Osteoblast (primary cell): ENCODE data around the gene ZC3H13. TPM values are rescaled to one million over a fixed set of nuclear protein-coding genes. Genes with fewer than 3 reads are reported as not detected.

Experiments used
- DNase-seq: peaks from one replicate; pipeline ENCODE4 v3.0.0; 2011; ENCODE audit warnings: low spot score, mixed read lengths; ENCODE audit not compliant: insufficient read length; ENCODE audit errors: missing footprints
- H2AFZ ChIP-seq: 2 replicates; pipeline ENCODE4 v1.6.0; 2011; ENCODE audit warnings: mild to moderate bottlenecking, low read length
- H3K27ac ChIP-seq: 2 replicates; pipeline ENCODE4 v1.5.1; 2011; ENCODE audit warnings: mild to moderate bottlenecking, low read depth, low read length, moderate library complexity
- H3K27me3 ChIP-seq: 2 replicates; pipeline ENCODE4 v1.6.0; 2012; ENCODE audit warnings: mild to moderate bottlenecking, control low read depth, inconsistent platforms, low read length, moderate library complexity; ENCODE audit not compliant: insufficient read depth
- H3K36me3 ChIP-seq: 2 replicates; pipeline ENCODE4 v1.5.1; 2011; ENCODE audit warnings: mild to moderate bottlenecking, low read length, control low read depth, moderate library complexity; ENCODE audit not compliant: insufficient read depth
- H3K4me1 ChIP-seq: 2 replicates; pipeline ENCODE4 v1.5.1; 2011; ENCODE audit warnings: mild to moderate bottlenecking, low read length, control low read depth, moderate library complexity; ENCODE audit not compliant: insufficient read depth
- H3K4me2 ChIP-seq: 2 replicates; pipeline ENCODE4 v1.6.0; 2011; ENCODE audit warnings: mild to moderate bottlenecking, low read length; ENCODE audit not compliant: insufficient read depth
- H3K4me3 ChIP-seq: fragments of 200-600 bp; sonication (generic); 3 replicates; pipeline ENCODE4 v1.5.1; 2012; ENCODE audit warnings: mild to moderate bottlenecking, low read length, inconsistent platforms; ENCODE audit not compliant: insufficient read depth
- H3K79me2 ChIP-seq: 2 replicates; pipeline ENCODE4 v1.6.0; 2012; ENCODE audit warnings: mild to moderate bottlenecking, low read length, control low read depth, inconsistent platforms; ENCODE audit not compliant: insufficient read depth
- H3K9me3 ChIP-seq: 2 replicates; pipeline ENCODE4 v1.5.1; 2011; ENCODE audit warnings: low read depth, low read length, control low read depth
- H4K20me1 ChIP-seq: 2 replicates; pipeline ENCODE4 v1.6.0; 2012; ENCODE audit warnings: mild to moderate bottlenecking, low read length, control low read depth; ENCODE audit not compliant: insufficient read depth
- total RNA-seq: library from RNA; depleted of rRNA; stranded (reverse); fragments of >200 nt; gene quantifications from 2 replicates; pipeline ENCODE4 v1.2.3, GENCODE V29; 2012
- TF ChIP-seq, protein P1 (sequence below): IDR thresholded peaks from 2 replicates; pipeline ENCODE4 v1.5.1; 2011; ENCODE audit warnings: mild to moderate bottlenecking, low read depth, low read length, moderate library complexity; ENCODE audit errors: extremely low read depth

ZC3H13 gene
- total RNA-seq, 1 donor, result 19.5 TPM

DNA sequence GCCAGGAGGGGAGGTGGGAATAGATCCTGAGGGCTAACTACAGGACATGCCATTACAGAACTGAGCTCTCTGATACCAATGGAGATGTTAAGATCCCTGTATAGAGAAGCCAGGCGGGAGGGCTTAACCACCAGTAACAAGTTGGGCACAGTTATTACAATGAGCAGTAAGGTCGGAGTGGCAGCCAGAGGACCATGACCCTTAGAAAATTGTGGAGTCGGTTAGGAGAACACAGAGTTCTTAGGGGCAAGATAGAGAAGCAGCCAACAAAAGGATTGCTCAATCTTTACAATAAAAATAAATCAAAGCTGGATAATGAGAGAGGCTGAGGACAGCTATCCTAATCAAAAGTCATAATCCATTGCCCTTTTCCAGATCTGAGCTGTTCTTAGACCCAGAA is 41.9 kb upstream of the ZC3H13 start:
- Histone ChIP-seq H3K9me3 (no peaks in the 10 kb centered on the region), H3K4me2 (no peak overlapping the region), H3K27ac (no peak overlapping the region), H3K4me3 (no peak overlapping the region), H2AFZ (no peak overlapping the region), H4K20me1 (no peaks in the 10 kb centered on the region), H3K4me1 (no peaks in the 10 kb centered on the region), H3K27me3 (peaks cover 4% of the 10 kb centered on the region), H3K36me3 (no peaks in the 10 kb centered on the region), H3K79me2 (no peaks in the 10 kb centered on the region)
- DNase-seq, result no peak
- TF ChIP-seq, protein P1, sequence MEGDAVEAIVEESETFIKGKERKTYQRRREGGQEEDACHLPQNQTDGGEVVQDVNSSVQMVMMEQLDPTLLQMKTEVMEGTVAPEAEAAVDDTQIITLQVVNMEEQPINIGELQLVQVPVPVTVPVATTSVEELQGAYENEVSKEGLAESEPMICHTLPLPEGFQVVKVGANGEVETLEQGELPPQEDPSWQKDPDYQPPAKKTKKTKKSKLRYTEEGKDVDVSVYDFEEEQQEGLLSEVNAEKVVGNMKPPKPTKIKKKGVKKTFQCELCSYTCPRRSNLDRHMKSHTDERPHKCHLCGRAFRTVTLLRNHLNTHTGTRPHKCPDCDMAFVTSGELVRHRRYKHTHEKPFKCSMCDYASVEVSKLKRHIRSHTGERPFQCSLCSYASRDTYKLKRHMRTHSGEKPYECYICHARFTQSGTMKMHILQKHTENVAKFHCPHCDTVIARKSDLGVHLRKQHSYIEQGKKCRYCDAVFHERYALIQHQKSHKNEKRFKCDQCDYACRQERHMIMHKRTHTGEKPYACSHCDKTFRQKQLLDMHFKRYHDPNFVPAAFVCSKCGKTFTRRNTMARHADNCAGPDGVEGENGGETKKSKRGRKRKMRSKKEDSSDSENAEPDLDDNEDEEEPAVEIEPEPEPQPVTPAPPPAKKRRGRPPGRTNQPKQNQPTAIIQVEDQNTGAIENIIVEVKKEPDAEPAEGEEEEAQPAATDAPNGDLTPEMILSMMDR, result no peak

DNA sequence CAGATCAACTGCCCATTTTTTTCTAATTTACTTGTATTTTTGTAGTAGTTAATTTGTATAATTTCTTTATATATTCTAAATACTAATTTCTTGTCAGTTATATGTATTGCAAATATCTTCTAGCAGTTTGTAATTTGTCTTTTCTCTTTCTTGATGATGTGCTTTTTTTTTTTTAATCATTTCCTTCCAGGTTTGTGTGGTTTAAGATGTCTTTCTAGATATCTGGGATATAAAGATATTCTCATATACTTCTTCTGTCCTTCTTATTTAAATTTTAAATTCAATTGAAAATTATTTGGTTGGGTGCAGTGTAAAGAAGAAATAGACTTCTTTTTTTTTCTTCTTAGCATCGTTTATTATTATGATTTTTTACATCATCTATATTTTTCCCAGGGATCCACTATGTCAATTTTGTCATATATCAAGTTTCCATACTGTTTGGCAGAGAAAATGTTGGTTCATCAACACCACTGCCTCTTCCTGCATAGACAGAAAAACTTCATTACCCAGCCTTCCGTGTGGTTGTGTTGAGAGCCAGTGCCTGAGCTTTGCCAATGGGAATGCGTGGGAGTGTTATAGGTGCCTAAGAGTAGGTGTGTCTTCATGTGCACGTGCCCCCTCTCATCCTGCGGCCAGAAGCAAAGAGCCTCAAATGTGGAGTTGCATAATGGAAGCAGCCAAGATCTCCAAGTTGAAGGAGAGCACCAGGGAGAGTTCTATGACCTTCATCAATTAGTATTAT is 36.4 kb upstream of the ZC3H13 start:
- H3K27ac ChIP-seq, result no peak overlapping the region
- no peaks in the 10 kb centered on the region for H3K9me3 ChIP-seq
- DNase-seq, result no peak
- TF ChIP-seq, protein P1, result no peak
- H2AFZ ChIP-seq, result no peak overlapping the region
- no peak overlapping the region for H3K4me3 ChIP-seq
- no peaks in the 10 kb centered on the region for H4K20me1 ChIP-seq
- H3K79me2 ChIP-seq, result no peaks in the 10 kb centered on the region
- no peaks in the 10 kb centered on the region for H3K4me1 ChIP-seq
- peaks cover 4% of the 10 kb centered on the region for H3K27me3 ChIP-seq
- H3K36me3 ChIP-seq, result no peaks in the 10 kb centered on the region
- no peak overlapping the region for H3K4me2 ChIP-seq

DNA sequence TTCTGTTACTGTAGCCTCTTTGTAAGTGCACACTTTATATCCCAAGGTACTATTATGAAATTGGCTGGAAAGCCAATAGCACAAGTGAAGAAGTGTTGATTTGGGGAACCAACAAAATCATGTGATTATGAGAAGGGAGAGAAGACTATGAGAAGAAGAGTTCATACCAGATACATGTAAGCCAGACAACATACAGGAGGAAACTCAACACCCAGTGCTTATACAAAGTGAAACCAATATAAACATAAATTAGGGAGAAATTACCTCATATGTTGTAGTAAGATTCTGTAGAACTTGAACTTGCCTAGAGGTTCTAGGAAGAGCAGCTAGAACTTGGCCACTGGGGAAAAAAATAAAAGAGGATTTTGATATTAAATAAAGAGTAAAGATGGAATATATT is 34.9 kb upstream of the ZC3H13 start:
- H2AFZ ChIP-seq, result no peak overlapping the region
- no peak overlapping the region for H3K27ac ChIP-seq
- no peaks in the 10 kb centered on the region for H3K36me3 ChIP-seq
- no peaks in the 10 kb centered on the region for H3K9me3 ChIP-seq
- no peaks in the 10 kb centered on the region for H3K27me3 ChIP-seq
- H3K4me3 ChIP-seq, result no peak overlapping the region
- no peaks in the 10 kb centered on the region for H4K20me1 ChIP-seq
- H3K79me2 ChIP-seq, result no peaks in the 10 kb centered on the region
- H3K4me1 ChIP-seq, result no peaks in the 10 kb centered on the region
- no peak for DNase-seq
- H3K4me2 ChIP-seq, result no peak overlapping the region
- TF ChIP-seq, protein P1, result no peak

DNA sequence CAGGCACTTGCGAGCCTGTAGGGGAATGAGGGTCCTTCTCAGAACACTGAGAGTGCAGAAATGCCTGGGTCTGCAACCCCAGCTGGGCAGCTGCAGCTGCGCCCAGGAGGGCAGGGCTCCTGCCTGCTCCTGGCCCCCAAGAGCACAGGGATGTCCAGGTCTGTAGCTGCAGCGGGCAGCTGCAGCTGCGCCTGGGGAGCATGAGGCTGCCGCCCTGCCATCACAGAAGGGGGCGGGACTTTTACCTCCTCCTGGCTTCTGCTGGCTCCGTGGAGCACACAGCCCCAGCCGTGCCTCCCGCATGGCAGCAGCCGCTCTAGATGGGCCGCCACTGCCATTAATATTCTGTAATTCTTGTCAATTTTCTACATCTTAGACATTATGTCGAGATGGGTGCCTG is 34.4 kb upstream of the ZC3H13 start:
- Histone ChIP-seq H3K27me3 (no peaks in the 10 kb centered on the region), H3K27ac (no peak overlapping the region), H3K4me1 (no peaks in the 10 kb centered on the region), H3K79me2 (no peaks in the 10 kb centered on the region), H3K9me3 (no peaks in the 10 kb centered on the region), H3K4me3 (no peak overlapping the region), H3K36me3 (no peaks in the 10 kb centered on the region), H3K4me2 (no peak overlapping the region), H4K20me1 (no peaks in the 10 kb centered on the region), H2AFZ (no peak overlapping the region)
- TF ChIP-seq, protein P1, result no peak
- DNase-seq, result no peak
